GM13977 (cell line): Measurements from ENCODE around the gene NBAS.
"Not testable (repeated sequence)": the region's sequence is repeated elsewhere in the genome, so short reads cannot be mapped to it uniquely, and the experiment has no call there.

Experiments used
- DNase-seq: peaks from one replicate; pipeline ENCODE4 v3.0.0; 2012; ENCODE audit warnings: low spot score
- CTCF ChIP-seq: IDR thresholded peaks from 2 replicates; pipeline ENCODE4 v1.5.1; 2012; ENCODE audit warnings: mild to moderate bottlenecking, control low read depth; ENCODE audit not compliant: insufficient read depth; ENCODE audit errors: extremely low read depth, missing control alignments
- in situ Hi-C: fragments of 300-500 bp; cut with MboI; formaldehyde crosslinking; loops from one replicate; pipeline ENCODE4 v1.12.0; 2022; ENCODE audit warnings: low sequenced_read_pairs, low pct_unique_long_range_greater_than_20kb, mixed read lengths, inconsistent platforms; ENCODE audit not compliant: unreplicated experiment

NBAS gene

DNA sequence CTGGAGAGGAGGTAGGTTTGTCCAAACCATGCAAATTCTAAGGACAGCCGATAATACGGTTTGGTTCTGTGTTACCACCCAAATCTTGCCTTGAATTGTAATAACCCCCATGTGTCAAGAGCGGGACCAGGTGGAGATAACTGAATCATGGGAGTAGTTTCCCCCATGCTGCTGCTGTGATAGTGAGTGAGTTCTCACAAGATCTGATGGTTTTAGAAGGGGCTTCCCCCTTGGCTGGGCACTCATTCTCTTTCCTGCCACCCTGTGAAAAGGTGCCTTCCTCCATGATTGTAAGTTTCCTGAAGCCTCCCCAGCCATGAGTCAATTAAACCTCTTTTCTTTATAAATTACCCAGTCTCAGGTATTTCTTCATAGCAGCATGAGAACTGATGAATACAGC, 295.2 kb downstream of the NBAS start:
- TF ChIP-seq CTCF: no peak
- in situ Hi-C loops: no loop called here
- DNase-seq: no peak

GRCh38 chr2:15263976-15264685, 297.0 kb downstream of the NBAS start:
- no peak for TF ChIP-seq CTCF
- no peak for DNase-seq
- in situ Hi-C loops: no loop called here

DNA sequence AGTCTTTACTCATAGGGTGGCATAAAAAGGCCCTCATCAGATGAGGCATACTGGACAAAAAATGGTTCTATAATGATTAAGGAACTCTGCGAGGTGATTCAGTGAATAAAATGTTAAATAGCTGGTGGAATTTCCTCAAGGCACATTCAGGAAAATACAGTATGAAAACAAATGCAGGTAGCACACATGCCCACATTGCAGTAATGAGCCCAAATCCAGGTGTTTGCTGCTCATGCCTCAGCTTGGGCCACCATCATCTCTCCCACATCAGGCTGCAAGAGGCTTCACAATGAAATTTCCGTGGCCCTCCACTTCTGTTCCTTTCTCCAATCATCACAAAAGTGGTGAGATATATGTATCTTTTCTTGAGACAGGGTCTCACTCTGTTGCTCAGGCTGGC, 298.3 kb downstream of the NBAS start:
- in situ Hi-C loops: no loop called here
- no peak for DNase-seq
- TF ChIP-seq CTCF: no peak

- in situ Hi-C loops: no loop called here
- no peak for TF ChIP-seq CTCF
- no peak for DNase-seq
These were observed 300.3 kb downstream of the NBAS start for GRCh38 chr2:15260835-15261234.

GRCh38 chr2:15260196-15260595, 300.9 kb downstream of the NBAS start:
- DNase-seq: no peak
- no peak for TF ChIP-seq CTCF
- in situ Hi-C loops: no loop called here

DNA sequence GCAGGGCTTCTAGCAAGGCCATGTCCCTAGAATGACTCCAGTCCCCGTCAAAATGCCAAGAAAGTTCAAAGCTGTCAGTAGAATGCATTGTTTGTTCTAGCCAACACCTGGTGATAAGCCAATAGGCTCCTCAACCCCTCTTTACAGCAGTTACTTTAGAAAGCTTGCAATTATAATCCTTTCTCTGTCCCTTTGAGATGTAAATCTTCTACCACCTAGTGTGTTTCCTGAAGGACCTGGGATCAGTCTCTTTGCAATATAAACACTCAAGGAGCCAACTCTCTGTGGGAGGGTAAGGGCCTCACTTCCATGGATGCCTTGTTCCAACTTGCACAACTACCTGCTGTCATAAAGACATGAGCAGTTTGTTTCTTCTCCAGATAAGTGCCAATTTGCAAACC, 301.8 kb downstream of the NBAS start:
- in situ Hi-C loops: no loop called here
- TF ChIP-seq CTCF: no peak
- no peak for DNase-seq

DNA sequence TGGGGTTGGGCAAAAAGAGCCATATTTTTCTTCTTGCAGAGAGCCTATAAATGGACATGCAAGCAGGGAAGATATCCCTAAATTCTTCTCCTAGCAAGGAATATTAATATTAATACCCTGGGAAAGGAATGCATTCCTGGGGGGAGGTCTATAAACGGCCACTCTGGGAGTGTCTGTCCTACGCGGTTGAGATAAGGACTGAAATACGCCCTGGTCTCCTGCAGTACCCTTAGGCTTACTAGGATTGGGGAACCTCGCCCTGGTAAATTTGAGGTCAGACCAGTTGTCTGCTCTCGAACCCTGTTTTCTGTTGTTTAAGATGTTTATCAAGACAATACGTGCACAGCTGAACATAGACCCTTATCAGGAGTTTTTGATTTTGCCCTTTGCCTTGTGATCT, 302.7 kb downstream of the NBAS start:
- in situ Hi-C loops, DNase-seq: not testable (repeated sequence)
